ENCODE data around the gene LAPTM4A. TPM values are rescaled to one million over a fixed set of nuclear protein-coding genes. Genes with fewer than 3 reads are reported as not detected.

Gene LAPTM4A
- total and polyA plus RNA-seq, 10 of the 15 experiments (the other 5 are each of a cell fraction or from before 2014, with no cell fraction given) = 17.8 to 107 (median 45.8) TPM

DNA sequence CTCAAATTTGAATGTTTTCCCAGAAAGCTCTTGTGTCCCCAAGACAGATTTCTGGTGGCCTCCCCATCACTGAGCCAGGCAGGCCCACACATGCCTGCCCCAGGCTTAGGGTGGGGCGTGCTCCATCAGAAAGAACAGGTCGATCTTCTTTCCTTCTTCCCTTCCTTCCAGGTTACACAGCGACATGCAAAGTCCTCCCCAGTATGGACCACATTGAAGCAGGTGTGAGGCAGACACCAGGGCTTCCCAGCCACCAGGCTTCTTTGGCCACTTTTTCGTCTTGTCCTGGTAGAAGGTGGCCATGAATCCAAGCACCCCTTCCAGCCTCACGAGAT, 41.4 kb upstream of the LAPTM4A start (continued):
- TF ChIP-seq GATAD2B (conservative IDR thresholded peaks at IDR 0.05; ENCODE audit: low read depth) = no peak
- no peak for TF ChIP-seq CHD1 (IDR thresholded peaks at IDR 0.05; ENCODE audit: low read depth, low read length)
- no peak for TF ChIP-seq HDAC2 (IDR thresholded peaks at IDR 0.05)
- TF ChIP-seq ZNF217 (IDR thresholded peaks at IDR 0.05) = no peak

DNA sequence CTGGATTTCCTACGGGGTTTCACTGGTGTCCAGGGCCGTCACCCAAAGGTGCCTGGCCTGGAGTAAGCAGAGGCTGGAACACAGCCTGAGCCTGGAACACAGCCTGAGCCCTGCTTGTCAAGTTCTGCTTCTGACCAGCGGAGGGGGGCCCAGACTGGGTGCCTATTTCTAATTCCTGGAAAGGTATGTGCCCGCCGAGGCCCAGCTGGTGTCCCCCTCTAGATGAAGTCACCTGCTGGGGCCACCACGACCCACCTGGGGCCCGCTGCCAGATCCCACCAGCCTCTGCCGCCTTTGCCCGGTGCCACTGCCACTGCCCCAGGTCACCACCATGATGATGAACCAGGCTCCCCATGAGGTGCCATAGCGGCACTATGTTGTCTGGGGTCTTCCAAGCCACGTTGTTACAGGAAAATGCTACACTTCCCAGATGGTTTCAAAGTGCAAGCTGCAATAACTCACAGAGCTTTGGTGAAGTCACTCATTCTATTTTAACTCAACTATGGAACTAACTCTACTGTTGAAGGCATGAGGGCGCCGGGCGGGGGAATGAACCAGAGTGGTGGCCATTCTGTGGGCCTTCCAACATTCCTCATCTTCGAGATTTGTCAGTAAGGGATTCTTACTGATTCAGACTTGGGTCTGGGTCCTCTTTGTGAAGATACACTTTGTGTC, 40.9 kb upstream of the LAPTM4A start:
- BruUV-seq (replicated peaks) = no TSS peak
- WGBS (ENCODE audit: insufficient coverage, insufficient replicate concordance, low lambda C conversion rate, missing lambda C conversion rate) = 46% methylated on average over 15 of the region's 15 CpGs
- Histone ChIP-seq H3K27ac (ENCODE audit: control insufficient read depth, insufficient read depth) (no peak overlapping the region), H3K4me2 (ENCODE audit: control insufficient read depth, insufficient read depth) (no peak overlapping the region), H3K9ac (ENCODE audit: control insufficient read depth, insufficient read depth, low read length) (no peak overlapping the region), H4K20me1 (ENCODE audit: control insufficient read depth, insufficient read depth) (no peaks in the 10 kb centered on the region), H3K27me3 (replicated peaks in 1 of 2; ENCODE audit: control insufficient read depth in 2 of 2, insufficient read depth in 2 of 2, low read length in 1 of 2) (no peaks in the 10 kb centered on the region; a peak in 1 of 4 replicates), H3K4me3 (no peak overlapping the region), H3K4me1 (ENCODE audit: control insufficient read depth, insufficient read depth, low read length) (no peaks in the 10 kb centered on the region), H3K79me2 (ENCODE audit: control insufficient read depth, insufficient read depth, low read length) (no peaks in the 10 kb centered on the region), H3K9me3 (replicated peaks; ENCODE audit: control insufficient read depth, insufficient read depth, low read length) (no peaks in the 10 kb centered on the region), H2AFZ (ENCODE audit: control insufficient read depth, low read depth, low read length) (no peak overlapping the region), H3K36me3 (ENCODE audit: control insufficient read depth in 2 of 2, insufficient read depth in 2 of 2, low read length in 1 of 2) (no peaks in the 10 kb centered on the region)
- RAD21 ChIA-PET (ENCODE audit: unreplicated experiment) = interaction anchor here (0.6 to 1.3 kb wide), 2 partner anchors 50 to 77 kb away, joined by 3 to 5 read pairs; no protein-coding TSS in a partner anchor
- no peak for DNase-seq (ENCODE audit: low read depth, low spot score)
- ATAC-seq = no peak
- no peak for FAIRE-seq
- SMC1A ChIA-PET (ENCODE audit: uncharacterized antibody, unreplicated experiment) = no interaction called here
- intact Hi-C loops (cut with micrococcal nuclease; ENCODE audit: unreplicated experiment) = no loop called here
- POLR2A ChIA-PET = no interaction called here
- in situ Hi-C loops (cut with MboI) = loop anchor here (5.0 to 10.0 kb wide), 2 partner anchors 78 to 130 kb away; partner anchors contain the start of gene MATN3
- CTCF ChIA-PET = interaction anchor here (1.2 to 1.7 kb wide), 2 partner anchors 78 to 137 kb away, joined by 3 to 4 read pairs; no protein-coding TSS in a partner anchor
- TF ChIP-seq ZBED1 (IDR thresholded peaks at IDR 0.05; ENCODE audit: borderline replicate concordance) (no peak), PAX5 (IDR thresholded peaks at IDR 0.05; ENCODE audit: borderline replicate concordance, low read depth, low read length) (no peak), POLR2A (IDR thresholded peaks at IDR 0.05; ENCODE audit: low read depth, low read length) (no peak), ZNF24 (IDR thresholded peaks at IDR 0.05) (no peak), YBX1 (IDR thresholded peaks at IDR 0.05) (no peak), ZNF622 (IDR thresholded peaks at IDR 0.05) (no peak), CBX5 (IDR thresholded peaks at IDR 0.05; ENCODE audit: low read depth) (no peak), IRF4 (IDR thresholded peaks at IDR 0.05; ENCODE audit: low read depth, low read length) (no peak), NR2C2 (IDR thresholded peaks at IDR 0.05; ENCODE audit: borderline replicate concordance, control insufficient read depth, insufficient read length, low read depth) (no peak), ZZZ3 (IDR thresholded peaks at IDR 0.05; ENCODE audit: control insufficient read depth, insufficient read length, low read depth) (no peak), TARDBP (IDR thresholded peaks at IDR 0.05; ENCODE audit: borderline replicate concordance) (no peak), ASH2L (IDR thresholded peaks at IDR 0.05; ENCODE audit: borderline replicate concordance, low read depth) (no peak)
- TF ChIP-seq, protein P1, sequence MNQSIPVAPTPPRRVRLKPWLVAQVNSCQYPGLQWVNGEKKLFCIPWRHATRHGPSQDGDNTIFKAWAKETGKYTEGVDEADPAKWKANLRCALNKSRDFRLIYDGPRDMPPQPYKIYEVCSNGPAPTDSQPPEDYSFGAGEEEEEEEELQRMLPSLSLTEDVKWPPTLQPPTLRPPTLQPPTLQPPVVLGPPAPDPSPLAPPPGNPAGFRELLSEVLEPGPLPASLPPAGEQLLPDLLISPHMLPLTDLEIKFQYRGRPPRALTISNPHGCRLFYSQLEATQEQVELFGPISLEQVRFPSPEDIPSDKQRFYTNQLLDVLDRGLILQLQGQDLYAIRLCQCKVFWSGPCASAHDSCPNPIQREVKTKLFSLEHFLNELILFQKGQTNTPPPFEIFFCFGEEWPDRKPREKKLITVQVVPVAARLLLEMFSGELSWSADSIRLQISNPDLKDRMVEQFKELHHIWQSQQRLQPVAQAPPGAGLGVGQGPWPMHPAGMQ (IDR thresholded peaks at IDR 0.05; ENCODE audit: borderline replicate concordance) = no peak
- TF ChIP-seq, protein P2, sequence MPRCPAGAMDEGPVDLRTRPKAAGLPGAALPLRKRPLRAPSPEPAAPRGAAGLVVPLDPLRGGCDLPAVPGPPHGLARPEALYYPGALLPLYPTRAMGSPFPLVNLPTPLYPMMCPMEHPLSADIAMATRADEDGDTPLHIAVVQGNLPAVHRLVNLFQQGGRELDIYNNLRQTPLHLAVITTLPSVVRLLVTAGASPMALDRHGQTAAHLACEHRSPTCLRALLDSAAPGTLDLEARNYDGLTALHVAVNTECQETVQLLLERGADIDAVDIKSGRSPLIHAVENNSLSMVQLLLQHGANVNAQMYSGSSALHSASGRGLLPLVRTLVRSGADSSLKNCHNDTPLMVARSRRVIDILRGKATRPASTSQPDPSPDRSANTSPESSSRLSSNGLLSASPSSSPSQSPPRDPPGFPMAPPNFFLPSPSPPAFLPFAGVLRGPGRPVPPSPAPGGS (IDR thresholded peaks at IDR 0.05; ENCODE audit: borderline replicate concordance, insufficient read depth, low read depth, low read length, poor library complexity, severe bottlenecking) = no peak
- TF ChIP-seq, protein P3, sequence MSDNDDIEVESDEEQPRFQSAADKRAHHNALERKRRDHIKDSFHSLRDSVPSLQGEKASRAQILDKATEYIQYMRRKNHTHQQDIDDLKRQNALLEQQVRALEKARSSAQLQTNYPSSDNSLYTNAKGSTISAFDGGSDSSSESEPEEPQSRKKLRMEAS (IDR thresholded peaks at IDR 0.05; ENCODE audit: low read depth, low read length) = no peak
- TF ChIP-seq, protein P4, sequence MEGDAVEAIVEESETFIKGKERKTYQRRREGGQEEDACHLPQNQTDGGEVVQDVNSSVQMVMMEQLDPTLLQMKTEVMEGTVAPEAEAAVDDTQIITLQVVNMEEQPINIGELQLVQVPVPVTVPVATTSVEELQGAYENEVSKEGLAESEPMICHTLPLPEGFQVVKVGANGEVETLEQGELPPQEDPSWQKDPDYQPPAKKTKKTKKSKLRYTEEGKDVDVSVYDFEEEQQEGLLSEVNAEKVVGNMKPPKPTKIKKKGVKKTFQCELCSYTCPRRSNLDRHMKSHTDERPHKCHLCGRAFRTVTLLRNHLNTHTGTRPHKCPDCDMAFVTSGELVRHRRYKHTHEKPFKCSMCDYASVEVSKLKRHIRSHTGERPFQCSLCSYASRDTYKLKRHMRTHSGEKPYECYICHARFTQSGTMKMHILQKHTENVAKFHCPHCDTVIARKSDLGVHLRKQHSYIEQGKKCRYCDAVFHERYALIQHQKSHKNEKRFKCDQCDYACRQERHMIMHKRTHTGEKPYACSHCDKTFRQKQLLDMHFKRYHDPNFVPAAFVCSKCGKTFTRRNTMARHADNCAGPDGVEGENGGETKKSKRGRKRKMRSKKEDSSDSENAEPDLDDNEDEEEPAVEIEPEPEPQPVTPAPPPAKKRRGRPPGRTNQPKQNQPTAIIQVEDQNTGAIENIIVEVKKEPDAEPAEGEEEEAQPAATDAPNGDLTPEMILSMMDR (IDR thresholded peaks at IDR 0.05 in 2 of 3, conservative IDR thresholded peaks at IDR 0.05 in 1 of 3; ENCODE audit: control insufficient read depth in 2 of 3, extremely low read depth in 1 of 3, insufficient read depth in 1 of 3, low read depth in 3 of 3, low read length in 3 of 3) = no peak
